Neural progenitor cell (in vitro differentiated cells): ENCODE data around the gene KIF26A.

Experiments
- CTCF ChIP-seq: fragments of 200-600 bp; sonication (generic); IDR thresholded peaks from 2 replicates; pipeline ENCODE4 v1.5.1; 2017; ENCODE audit warnings: antibody characterized with exemption, mild to moderate bottlenecking
- EZH2 ChIP-seq: fragments of 200-600 bp; sonication (generic); IDR thresholded peaks from 2 replicates; pipeline ENCODE4 v1.6.1; 2017; ENCODE audit warnings: antibody characterized with exemption, mild to moderate bottlenecking, moderate library complexity
- EZH2phosphoT487 ChIP-seq: fragments of 200-600 bp; sonication (generic); IDR thresholded peaks from 2 replicates; pipeline ENCODE4 v1.6.1; 2017; ENCODE audit warnings: antibody characterized with exemption

GRCh38 chr14:104177411-104177810, 39.0 kb downstream of the KIF26A start:
- TF ChIP-seq CTCF: no peak
- no peak for TF ChIP-seq EZH2
- TF ChIP-seq EZH2phosphoT487: no peak
